Natural killer cell (primary cell): Measurements from ENCODE around the gene RAB9A. TPM values are rescaled to one million over a fixed set of nuclear protein-coding genes. Genes with fewer than 3 reads are reported as not detected.
"Not testable (repeated sequence)": the region's sequence is repeated elsewhere in the genome, so short reads cannot be mapped to it uniquely, and the experiment has no call there.

Source experiments
- ATAC-seq, 3 donors: fragments of 150-1000 bp in 2 of 3; fragments of 200-7000 bp in 1 of 3; cut with Tn5 transposase; 1 replicate in 1 of 3; 2 replicates in 2 of 3; pipeline ENCODE4 v1.10.0; 2021; ENCODE audit warnings: mild to moderate bottlenecking in 2 of 3, moderate library complexity in 2 of 3
- DNase-seq, 2 donors: peaks; one replicate each; pipeline versions ENCODE4 v3.0.0 to v3.0.0-alpha.2; 2013 to 2021; ENCODE audit warnings: mixed read lengths in 1 of 2
- H3K27ac ChIP-seq: one replicate; pipeline ENCODE4 v1.5.1; 2013; ENCODE audit warnings: mild to moderate bottlenecking, low read length
- H3K27me3 ChIP-seq: one replicate; pipeline ENCODE4 v1.6.1; 2013; ENCODE audit warnings: low read length; ENCODE audit not compliant: control insufficient read depth, insufficient read depth
- H3K36me3 ChIP-seq: one replicate; pipeline ENCODE4 v1.6.1; 2013; ENCODE audit warnings: low read length; ENCODE audit not compliant: control insufficient read depth, insufficient read depth
- H3K4me1 ChIP-seq: one replicate; pipeline ENCODE4 v1.6.1; 2013; ENCODE audit warnings: low read length; ENCODE audit not compliant: control insufficient read depth, insufficient read depth
- H3K4me3 ChIP-seq: one replicate; pipeline ENCODE4 v1.5.1; 2013; ENCODE audit warnings: low read length
- H3K9me3 ChIP-seq: one replicate; pipeline ENCODE4 v1.6.1; 2013; ENCODE audit warnings: low read length; ENCODE audit not compliant: control insufficient read depth, insufficient read depth
- H3K27ac Mint-ChIP-seq, 2 donors: one replicate each; pipeline ENCODE4 v1.8.0; 2022; ENCODE audit warnings: mild to moderate bottlenecking in 2 of 2, mixed read lengths in 2 of 2, moderate library complexity in 1 of 2
- H3K27me3 Mint-ChIP-seq, 2 donors: one replicate each; pipeline ENCODE4 v1.8.0; 2022; ENCODE audit warnings: low read depth in 2 of 2, mixed read lengths in 2 of 2
- H3K36me3 Mint-ChIP-seq: one replicate; pipeline ENCODE4 v1.8.0; 2022; ENCODE audit warnings: mixed read lengths
- H3K4me1 Mint-ChIP-seq, 2 donors: one replicate each; pipeline ENCODE4 v1.8.0; 2022; ENCODE audit warnings: mixed read lengths in 2 of 2
- H3K4me3 Mint-ChIP-seq: one replicate; pipeline ENCODE4 v1.8.0; 2022; ENCODE audit warnings: mild to moderate bottlenecking, moderate library complexity, mixed read lengths
- H3K9me3 Mint-ChIP-seq, 2 donors: one replicate each; pipeline ENCODE4 v1.8.0; 2022; ENCODE audit warnings: mixed read lengths in 2 of 2
- WGBS: methylation state at CpG from one replicate; pipeline ENCODE4 v1.1.7; 2013; ENCODE audit warnings: missing lambda C conversion rate; ENCODE audit not compliant: insufficient coverage; 5-methylcytosine and 5-hydroxymethylcytosine counted together
- intact Hi-C: fragments of 100-400 bp; cut with micrococcal nuclease; formaldehyde crosslinking; loops from one replicate; pipeline ENCODE4 v1.14.2; 2022
- total RNA-seq, 4 donors: library from RNA; stranded (reverse); fragments of 120-200 nt in 1 of 4; gene quantifications; one replicate each; pipeline versions ENCODE4 v1.2.3 to v1.2.4, GENCODE V29; 2013 to 2022
- TF ChIP-seq, protein P1 (sequence below): fragments of 200-600 bp; IDR thresholded peaks from one replicate; pipeline ENCODE4 v1.8.0; 2022; ENCODE audit warnings: antibody characterized with exemption

The RAB9A gene
- total RNA-seq, 3 donors from 2014 or later (not counting 1 experiment from before 2014, with no cell fraction given), result 27.0 to 36.9 (median 32.9) TPM

DNA sequence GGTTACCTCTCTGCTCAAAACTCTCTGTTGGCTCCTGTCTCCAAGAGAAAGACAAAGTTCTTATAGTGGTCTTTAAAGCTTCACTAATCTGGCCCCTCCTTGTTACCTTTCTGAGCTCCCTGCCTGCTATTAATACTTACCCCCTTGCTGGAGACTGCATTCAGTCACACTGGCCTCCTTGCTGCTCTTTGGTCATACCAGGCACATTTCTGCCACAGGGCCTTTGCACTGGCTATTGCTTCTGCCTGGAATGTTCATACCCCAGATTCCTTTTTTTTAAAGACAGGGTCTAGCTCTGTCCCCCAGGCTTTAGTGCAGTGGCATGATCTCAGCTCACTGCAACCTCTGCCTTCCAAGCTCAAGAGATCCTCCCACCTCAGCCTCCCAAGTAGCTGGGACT is 15.9 kb upstream of the RAB9A start:
- Mint-ChIP-seq H3K36me3 (peaks cover 7% of the 10 kb centered on the region), H3K9me3 (no peaks in the 10 kb centered on the region), H3K4me1 (no peaks in the 10 kb centered on the region), H3K27me3 (no peaks in the 10 kb centered on the region), H3K27ac (no peak overlapping the region), H3K4me3 (no peak overlapping the region)
- intact Hi-C loops, result no loop called here
- TF ChIP-seq, protein P1, sequence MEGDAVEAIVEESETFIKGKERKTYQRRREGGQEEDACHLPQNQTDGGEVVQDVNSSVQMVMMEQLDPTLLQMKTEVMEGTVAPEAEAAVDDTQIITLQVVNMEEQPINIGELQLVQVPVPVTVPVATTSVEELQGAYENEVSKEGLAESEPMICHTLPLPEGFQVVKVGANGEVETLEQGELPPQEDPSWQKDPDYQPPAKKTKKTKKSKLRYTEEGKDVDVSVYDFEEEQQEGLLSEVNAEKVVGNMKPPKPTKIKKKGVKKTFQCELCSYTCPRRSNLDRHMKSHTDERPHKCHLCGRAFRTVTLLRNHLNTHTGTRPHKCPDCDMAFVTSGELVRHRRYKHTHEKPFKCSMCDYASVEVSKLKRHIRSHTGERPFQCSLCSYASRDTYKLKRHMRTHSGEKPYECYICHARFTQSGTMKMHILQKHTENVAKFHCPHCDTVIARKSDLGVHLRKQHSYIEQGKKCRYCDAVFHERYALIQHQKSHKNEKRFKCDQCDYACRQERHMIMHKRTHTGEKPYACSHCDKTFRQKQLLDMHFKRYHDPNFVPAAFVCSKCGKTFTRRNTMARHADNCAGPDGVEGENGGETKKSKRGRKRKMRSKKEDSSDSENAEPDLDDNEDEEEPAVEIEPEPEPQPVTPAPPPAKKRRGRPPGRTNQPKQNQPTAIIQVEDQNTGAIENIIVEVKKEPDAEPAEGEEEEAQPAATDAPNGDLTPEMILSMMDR, result no peak
- Histone ChIP-seq H3K27ac (no peak overlapping the region), H3K4me3 (no peak overlapping the region), H3K9me3 (no peaks in the 10 kb centered on the region), H3K36me3 (no peaks in the 10 kb centered on the region), H3K4me1 (peaks cover 7% of the 10 kb centered on the region), H3K27me3 (no peaks in the 10 kb centered on the region)
- no peak for DNase-seq
- ATAC-seq, result no peak

DNA sequence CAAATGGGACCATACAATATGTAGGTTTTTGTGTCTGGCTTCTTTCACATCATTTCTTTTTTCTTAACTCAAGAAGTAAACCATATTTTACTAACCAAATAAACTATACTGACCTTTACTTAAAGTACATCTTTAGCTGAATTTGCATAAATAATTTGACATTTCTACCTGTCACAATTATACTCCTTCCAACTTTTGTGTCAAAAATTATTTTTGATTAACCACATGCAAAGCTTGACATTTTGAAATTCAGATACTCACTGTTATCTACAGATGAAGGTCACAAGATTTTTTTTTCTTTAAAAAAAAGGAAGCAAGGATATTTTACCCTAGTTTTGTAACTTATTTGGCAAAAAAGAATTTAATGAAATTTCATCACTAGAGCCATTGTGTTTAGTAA is 12.0 kb upstream of the RAB9A start:
- H3K9me3 ChIP-seq, result no peaks in the 10 kb centered on the region
- Mint-ChIP-seq H3K27ac (no peak overlapping the region), H3K27me3 (no peaks in the 10 kb centered on the region), H3K36me3 (no peaks in the 10 kb centered on the region), H3K4me3 (no peak overlapping the region), H3K4me1 (peaks cover 4 to 5% of the 10 kb centered on the region in 2 donors), H3K9me3 (no peaks in the 10 kb centered on the region)
- no peak for DNase-seq
- intact Hi-C loops, result no loop called here
- no peak overlapping the region for H3K4me3 ChIP-seq
- no peaks in the 10 kb centered on the region for H3K27me3 ChIP-seq
- H3K27ac ChIP-seq, result no peak overlapping the region
- H3K36me3 ChIP-seq, result no peaks in the 10 kb centered on the region
- ATAC-seq, result no peak
- TF ChIP-seq, protein P1, result no peak
- no peaks in the 10 kb centered on the region for H3K4me1 ChIP-seq

DNA sequence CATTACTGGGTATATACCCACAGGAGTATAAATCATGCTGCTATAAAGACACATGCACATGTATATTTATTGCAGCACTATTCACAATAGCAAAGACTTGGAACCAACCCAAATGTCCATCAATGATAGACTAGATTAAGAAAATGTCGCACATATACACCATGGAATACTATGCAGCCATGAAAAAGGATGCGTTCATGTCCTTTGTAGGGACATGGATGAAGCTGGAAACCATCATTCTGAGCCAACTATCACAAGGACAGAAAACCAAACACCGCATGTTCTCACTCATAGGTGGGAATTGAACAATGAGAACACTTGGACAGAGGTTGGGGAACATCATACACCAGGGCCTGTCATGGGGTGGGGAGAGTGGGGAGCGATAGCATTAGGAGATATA is 9.2 kb upstream of the RAB9A start:
- H3K9me3 ChIP-seq, H3K4me3 Mint-ChIP-seq, H3K27ac ChIP-seq, H3K4me3 ChIP-seq, H3K36me3 ChIP-seq, H3K27me3 ChIP-seq, H3K36me3 Mint-ChIP-seq, DNase-seq, H3K27me3 Mint-ChIP-seq, H3K4me1 ChIP-seq, H3K27ac Mint-ChIP-seq, H3K9me3 Mint-ChIP-seq, intact Hi-C loops, ATAC-seq, H3K4me1 Mint-ChIP-seq: not testable (repeated sequence)
- 100% methylated on average over 1 of the region's 4 CpGs for WGBS

DNA sequence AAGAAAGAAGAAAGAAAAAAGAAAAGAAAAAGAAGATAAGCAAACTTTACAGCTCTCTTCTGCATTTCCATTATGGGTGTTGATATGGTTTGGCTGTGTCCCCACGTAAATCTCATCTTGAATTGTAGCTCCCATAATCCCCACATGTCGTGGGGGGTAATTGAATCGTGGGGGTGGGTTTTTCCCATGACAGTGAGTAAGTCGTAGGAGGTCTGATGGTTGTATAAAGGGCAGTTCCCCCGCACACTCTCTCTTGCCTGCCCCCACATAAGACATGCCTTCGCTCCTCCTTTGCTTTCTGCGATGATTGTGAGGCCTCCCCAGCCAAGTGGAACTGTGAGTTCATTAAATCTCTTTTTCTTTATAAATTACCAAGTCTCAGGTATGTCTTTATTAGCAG is 7.3 kb upstream of the RAB9A start:
- DNase-seq, result no peak
- WGBS, result 100% methylated on average over 2 of the region's 7 CpGs
- Mint-ChIP-seq H3K4me3 (no peak overlapping the region), H3K36me3 (no peaks in the 10 kb centered on the region), H3K27ac (no peak overlapping the region), H3K27me3 (no peaks in the 10 kb centered on the region), H3K9me3 (no peaks in the 10 kb centered on the region), H3K4me1 (peaks cover 4 to 5% of the 10 kb centered on the region in 2 donors)
- H3K27me3 ChIP-seq, result no peaks in the 10 kb centered on the region
- no peak overlapping the region for H3K27ac ChIP-seq
- H3K9me3 ChIP-seq, result no peaks in the 10 kb centered on the region
- intact Hi-C loops, result no loop called here
- peaks cover 4% of the 10 kb centered on the region for H3K4me1 ChIP-seq
- TF ChIP-seq, protein P1, result no peak
- no peak for ATAC-seq
- no peak overlapping the region for H3K4me3 ChIP-seq
- no peaks in the 10 kb centered on the region for H3K36me3 ChIP-seq
